ENCODE measurements around the gene GOLIM4. TPM values are rescaled to one million over a fixed set of nuclear protein-coding genes. Genes with fewer than 3 reads are reported as not detected.

The GOLIM4 gene
- total and polyA plus RNA-seq, 2 of the 13 experiments (the other 11 are each of a cell fraction or from before 2014, with no cell fraction given): 10.9 to 47.7 TPM

DNA sequence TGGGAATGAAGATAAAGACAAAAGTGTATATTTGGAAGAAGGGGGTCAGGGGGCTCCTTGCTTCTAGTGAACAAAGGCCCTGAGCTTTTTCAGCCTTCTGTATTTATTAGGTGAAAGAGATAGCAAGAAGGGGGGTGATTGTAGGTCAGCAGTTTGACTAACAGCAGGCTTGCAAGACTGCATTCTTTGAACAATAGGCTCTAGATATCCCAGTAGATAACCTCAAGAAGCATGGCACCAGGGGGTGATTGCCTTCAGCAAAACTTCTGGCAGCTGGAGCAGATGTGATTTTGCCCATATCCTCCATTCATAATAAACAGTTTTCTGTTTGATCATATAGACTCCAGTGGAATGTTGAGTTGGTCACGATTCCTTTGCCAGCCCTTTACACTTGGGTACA is 31.7 kb upstream of the GOLIM4 start:
- TF ChIP-seq MXI1 (IDR thresholded peaks at IDR 0.05; ENCODE audit: borderline replicate concordance, low read depth, low read length) (no peak), KAT2B (IDR thresholded peaks at IDR 0.05; ENCODE audit: borderline replicate concordance, low read depth, low read length) (no peak), PREB (CRISPR knock-in tag; IDR thresholded peaks at IDR 0.05) (no peak), ZNF496 (CRISPR knock-in tag; IDR thresholded peaks at IDR 0.05; ENCODE audit: insufficient replicate concordance) (no peak), REXO4 (CRISPR knock-in tag; IDR thresholded peaks at IDR 0.05; ENCODE audit: borderline replicate concordance) (no peak), ELF3 (CRISPR knock-in tag; IDR thresholded peaks at IDR 0.05) (no peak), ARNTL (CRISPR knock-in tag; IDR thresholded peaks at IDR 0.05) (no peak), U2AF1 (optimal IDR thresholded peaks at IDR 0.05; ENCODE audit: low read depth, low read length) (no peak), JUNB (CRISPR knock-in tag; IDR thresholded peaks at IDR 0.05; ENCODE audit: borderline replicate concordance) (no peak), MBD4 (IDR thresholded peaks at IDR 0.05; ENCODE audit: borderline replicate concordance, low read length) (no peak), ZMYM3 (CRISPR knock-in tag; IDR thresholded peaks at IDR 0.05) (no peak), CBX2 (IDR thresholded peaks at IDR 0.05; ENCODE audit: low read depth, low read length) (no peak), CBX2 (CRISPR knock-in tag; IDR thresholded peaks at IDR 0.05; ENCODE audit: low read depth) (no peak)
- TF ChIP-seq, protein P1, sequence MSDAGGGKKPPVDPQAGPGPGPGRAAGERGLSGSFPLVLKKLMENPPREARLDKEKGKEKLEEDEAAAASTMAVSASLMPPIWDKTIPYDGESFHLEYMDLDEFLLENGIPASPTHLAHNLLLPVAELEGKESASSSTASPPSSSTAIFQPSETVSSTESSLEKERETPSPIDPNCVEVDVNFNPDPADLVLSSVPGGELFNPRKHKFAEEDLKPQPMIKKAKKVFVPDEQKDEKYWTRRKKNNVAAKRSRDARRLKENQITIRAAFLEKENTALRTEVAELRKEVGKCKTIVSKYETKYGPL (CRISPR knock-in tag; IDR thresholded peaks at IDR 0.05): no peak
- TF ChIP-seq, protein P2, sequence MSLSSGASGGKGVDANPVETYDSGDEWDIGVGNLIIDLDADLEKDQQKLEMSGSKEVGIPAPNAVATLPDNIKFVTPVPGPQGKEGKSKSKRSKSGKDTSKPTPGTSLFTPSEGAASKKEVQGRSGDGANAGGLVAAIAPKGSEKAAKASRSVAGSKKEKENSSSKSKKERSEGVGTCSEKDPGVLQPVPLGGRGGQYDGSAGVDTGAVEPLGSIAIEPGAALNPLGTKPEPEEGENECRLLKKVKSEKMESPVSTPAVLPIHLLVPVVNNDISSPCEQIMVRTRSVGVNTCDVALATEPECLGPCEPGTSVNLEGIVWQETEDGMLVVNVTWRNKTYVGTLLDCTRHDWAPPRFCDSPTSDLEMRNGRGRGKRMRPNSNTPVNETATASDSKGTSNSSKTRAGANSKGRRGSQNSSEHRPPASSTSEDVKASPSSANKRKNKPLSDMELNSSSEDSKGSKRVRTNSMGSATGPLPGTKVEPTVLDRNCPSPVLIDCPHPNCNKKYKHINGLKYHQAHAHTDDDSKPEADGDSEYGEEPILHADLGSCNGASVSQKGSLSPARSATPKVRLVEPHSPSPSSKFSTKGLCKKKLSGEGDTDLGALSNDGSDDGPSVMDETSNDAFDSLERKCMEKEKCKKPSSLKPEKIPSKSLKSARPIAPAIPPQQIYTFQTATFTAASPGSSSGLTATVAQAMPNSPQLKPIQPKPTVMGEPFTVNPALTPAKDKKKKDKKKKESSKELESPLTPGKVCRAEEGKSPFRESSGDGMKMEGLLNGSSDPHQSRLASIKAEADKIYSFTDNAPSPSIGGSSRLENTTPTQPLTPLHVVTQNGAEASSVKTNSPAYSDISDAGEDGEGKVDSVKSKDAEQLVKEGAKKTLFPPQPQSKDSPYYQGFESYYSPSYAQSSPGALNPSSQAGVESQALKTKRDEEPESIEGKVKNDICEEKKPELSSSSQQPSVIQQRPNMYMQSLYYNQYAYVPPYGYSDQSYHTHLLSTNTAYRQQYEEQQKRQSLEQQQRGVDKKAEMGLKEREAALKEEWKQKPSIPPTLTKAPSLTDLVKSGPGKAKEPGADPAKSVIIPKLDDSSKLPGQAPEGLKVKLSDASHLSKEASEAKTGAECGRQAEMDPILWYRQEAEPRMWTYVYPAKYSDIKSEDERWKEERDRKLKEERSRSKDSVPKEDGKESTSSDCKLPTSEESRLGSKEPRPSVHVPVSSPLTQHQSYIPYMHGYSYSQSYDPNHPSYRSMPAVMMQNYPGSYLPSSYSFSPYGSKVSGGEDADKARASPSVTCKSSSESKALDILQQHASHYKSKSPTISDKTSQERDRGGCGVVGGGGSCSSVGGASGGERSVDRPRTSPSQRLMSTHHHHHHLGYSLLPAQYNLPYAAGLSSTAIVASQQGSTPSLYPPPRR (CRISPR knock-in tag; IDR thresholded peaks at IDR 0.05; ENCODE audit: borderline replicate concordance): no peak
- in situ Hi-C loops (cut with HindIII; ENCODE audit: extremely low pct_ligation_motif_present, low pct_unique_long_range_greater_than_20kb): no loop called here
- Histone ChIP-seq H3K79me2 (ENCODE audit: insufficient read depth, low read length) (no peaks in the 10 kb centered on the region), H3K4me3 (replicated peaks in 1 of 3; ENCODE audit: insufficient read depth in 1 of 3, low read depth in 2 of 3, low read length in 3 of 3) (no peak overlapping the region), H2AFZ (ENCODE audit: low read length) (no peak overlapping the region), H4K20me1 (ENCODE audit: insufficient read depth, low read length) (no peaks in the 10 kb centered on the region), H3K9me3 (ENCODE audit: low read length) (peaks cover 11% of the 10 kb centered on the region; the same call in 1 of the 2 replicates), H3K4me2 (ENCODE audit: low read depth, low read length) (no peak overlapping the region), H3K27me3 (ENCODE audit: control insufficient read depth in 1 of 2, insufficient read depth in 2 of 2, low read length in 2 of 2) (no peaks in the 10 kb centered on the region), H3K9ac (ENCODE audit: insufficient read depth, low read depth, low read length) (no peak overlapping the region), H3K27ac (ENCODE audit: extremely low read length, insufficient read depth, low read length) (no peak overlapping the region), H3K4me1 (ENCODE audit: insufficient read depth, low read length) (no peaks in the 10 kb centered on the region), H3K36me3 (replicated peaks in 1 of 2; ENCODE audit: control insufficient read depth in 1 of 2, insufficient read depth in 2 of 2, low read length in 2 of 2) (no peaks in the 10 kb centered on the region)
- WGBS (ENCODE audit: low lambda C conversion rate): 7% methylated on average over 1 of the region's 1 CpG
- ATAC-seq (no peak), DNase-seq (ENCODE audit: low spot score) (no peak), FAIRE-seq (no peak)
- CTCF ChIA-PET (ENCODE audit: low intra/inter-chr PET ratio, low total read pairs): no interaction called here
- intact Hi-C loops (cut with micrococcal nuclease; ENCODE audit: unreplicated experiment): no loop called here
- BruUV-seq (replicated peaks): no TSS peak
- POLR2A ChIA-PET: no interaction called here

All from HepG2 (cell line).